GM12801 (cell line): Measurements from ENCODE around the gene GNAO1.

ENCODE experiments used
- CTCF ChIP-seq: IDR thresholded peaks from one replicate; pipeline ENCODE4 v1.5.1; 2011; ENCODE audit warnings: control low read depth; ENCODE audit not compliant: insufficient read length; ENCODE audit errors: extremely low read depth

GNAO1 gene

GRCh38 chr16:56252835-56253234, 61.5 kb downstream of the GNAO1 start:
- no peak for TF ChIP-seq CTCF

GRCh38 chr16:56255904-56256303, 64.6 kb downstream of the GNAO1 start:
- TF ChIP-seq CTCF, result no peak

GRCh38 chr16:56257239-56257638, 66.0 kb downstream of the GNAO1 start:
- no peak for TF ChIP-seq CTCF

- no peak for TF ChIP-seq CTCF
Measured at GRCh38 chr16:56257666-56258342, 66.5 kb downstream of the GNAO1 start.

GRCh38 chr16:56258508-56259424, 67.5 kb downstream of the GNAO1 start:
- no peak for TF ChIP-seq CTCF

GRCh38 chr16:56259425-56259779, 68.1 kb downstream of the GNAO1 start:
- TF ChIP-seq CTCF, result no peak

- no peak for TF ChIP-seq CTCF
Measured at GRCh38 chr16:56260378-56261160, 69.3 kb downstream of the GNAO1 start.
